Endothelial cell of umbilical vein (primary cell): ENCODE results near the gene AEBP1. TPM values are rescaled to one million over a fixed set of nuclear protein-coding genes. Genes with fewer than 3 reads are reported as not detected.

ENCODE experiments used
- BruUV-seq: library from RNA; stranded (reverse); fragments of 400-500 nt; replicated peaks from 2 replicates; lab custom pipeline; 2021; lab: Mats Ljungman, UMichigan
- CTCF ChIA-PET: fragments of 300-600, 350-600 bp; sonication (Branson Sonifier 250); formaldehyde crosslinking; loops from one replicate; lab custom pipeline; 2021; ENCODE audit warnings: antibody characterized with exemption, inconsistent platforms; lab: Charles Lee
- POLR2A ChIA-PET: fragments of 300-600, 350-600 bp; sonication (Branson Sonifier 250); formaldehyde crosslinking; loops from one replicate; lab custom pipeline; 2021; ENCODE audit warnings: antibody characterized with exemption, inconsistent platforms; lab: Charles Lee
- DNase-seq: peaks from one replicate; pipeline ENCODE4 v3.0.0-alpha.2; 2011; ENCODE audit warnings: low read depth, low spot score
- FAIRE-seq: peaks from 2 replicates; lab custom pipeline; 2011; peaks lifted over from hg19 to GRCh38; lab: Jason Lieb, UNC
- H2AFZ ChIP-seq: 2 replicates; pipeline ENCODE4 v1.6.0; 2012; ENCODE audit warnings: low read depth, low read length, control low read depth, inconsistent platforms
- H3K27ac ChIP-seq: 2 replicates; pipeline ENCODE4 v1.5.1; 2011; ENCODE audit warnings: low read depth, mild to moderate bottlenecking, control low read depth, low read length, moderate library complexity; ENCODE audit not compliant: insufficient read depth
- H3K27me3 ChIP-seq, 2 experiments: 2 replicates each; pipeline versions ENCODE4 v1.6.0 to v1.6.1; 2011; ENCODE audit warnings: low read length in 2 of 2, mixed read lengths in 1 of 2; ENCODE audit not compliant: control insufficient read depth in 2 of 2, insufficient read depth in 2 of 2
- H3K36me3 ChIP-seq, 2 experiments: 2 replicates in 1 of 2; 3 replicates in 1 of 2; pipeline ENCODE4 v1.5.1; 2011; ENCODE audit warnings: low read length in 2 of 2, mild to moderate bottlenecking in 1 of 2, moderate library complexity in 1 of 2; ENCODE audit not compliant: control insufficient read depth in 2 of 2, insufficient read depth in 2 of 2; ENCODE audit errors: extremely low read depth in 1 of 2
- H3K4me1 ChIP-seq: 3 replicates; pipeline ENCODE4 v1.5.1; 2011; ENCODE audit warnings: mild to moderate bottlenecking, low read length; ENCODE audit not compliant: control insufficient read depth, insufficient read depth; ENCODE audit errors: extremely low read depth
- H3K4me2 ChIP-seq: 2 replicates; pipeline ENCODE4 v1.6.1; 2011; ENCODE audit warnings: low read length, control low read depth, mixed read lengths; ENCODE audit not compliant: insufficient read depth
- H3K4me3 ChIP-seq, 3 experiments: fragments of 200-600 bp in 1 of 3; sonication (generic), shearing (Covaris generic) in 1 of 3; replicated peaks in 1 of 3; 2 replicates each; pipeline ENCODE4 v1.5.1; 2011 to 2016; ENCODE audit warnings: control low read depth in 3 of 3, low read length in 3 of 3, mild to moderate bottlenecking in 2 of 3, inconsistent platforms in 1 of 3, low read depth in 1 of 3, moderate library complexity in 1 of 3; ENCODE audit not compliant: insufficient read depth in 1 of 3
- H3K79me2 ChIP-seq: 2 replicates; pipeline ENCODE4 v1.6.0; 2012; ENCODE audit warnings: low read length, inconsistent platforms; ENCODE audit not compliant: control insufficient read depth, insufficient read depth
- H3K9ac ChIP-seq: replicated peaks from 2 replicates; pipeline ENCODE3; 2011; ENCODE audit warnings: low read length, control low read depth; ENCODE audit not compliant: insufficient read depth; ENCODE audit errors: extremely low read depth
- H3K9me1 ChIP-seq: replicated peaks from 3 replicates; pipeline ENCODE4 v1.6.0; 2011; ENCODE audit warnings: mild to moderate bottlenecking, low read length; ENCODE audit not compliant: control insufficient read depth, insufficient read depth; ENCODE audit errors: extremely low read depth
- H3K9me3 ChIP-seq: replicated peaks from 2 replicates; pipeline ENCODE4 v1.5.1; 2012; ENCODE audit warnings: low read length, inconsistent platforms; ENCODE audit not compliant: control insufficient read depth, insufficient read depth
- H4K20me1 ChIP-seq: replicated peaks from 2 replicates; pipeline ENCODE3; 2011; ENCODE audit warnings: mild to moderate bottlenecking, low read length; ENCODE audit not compliant: control insufficient read depth, insufficient read depth; ENCODE audit errors: extremely low read depth
- EZH2 ChIP-seq: IDR thresholded peaks from 2 replicates; pipeline ENCODE4 v1.6.1; 2012; ENCODE audit warnings: borderline replicate concordance, low read depth, mild to moderate bottlenecking, moderate library complexity, low read length, inconsistent platforms; ENCODE audit not compliant: severe bottlenecking
- GATA2 ChIP-seq: IDR thresholded peaks from 2 replicates; pipeline ENCODE4 v1.7.0; 2011; ENCODE audit warnings: low read depth, mild to moderate bottlenecking, moderate library complexity, mixed read lengths, low read length; ENCODE audit not compliant: insufficient read length, insufficient read depth
- POLR2A ChIP-seq: IDR thresholded peaks from 2 replicates; pipeline ENCODE4 v1.6.1; 2012; ENCODE audit warnings: low read depth, mild to moderate bottlenecking, control low read depth, low read length
- POLR2AphosphoS5 ChIP-seq: IDR thresholded peaks from 2 replicates; pipeline ENCODE4 v1.6.1; 2012; ENCODE audit warnings: low read depth, mild to moderate bottlenecking, control low read depth, low read length, moderate library complexity; ENCODE audit not compliant: insufficient read depth
- dilution Hi-C: fragments of 300-500 bp; cut with MboI; formaldehyde crosslinking; loops from one replicate; pipeline ENCODE4 v1.15.0; 2019; ENCODE audit warnings: low sequenced_read_pairs; ENCODE audit not compliant: extremely low pct_ligation_motif_present
- intact Hi-C: fragments of 100-400 bp; cut with micrococcal nuclease; formaldehyde crosslinking; loops from one replicate; pipeline ENCODE4 v1.10.0; 2022
- polyA plus RNA-seq, 4 experiments: library from polyadenylated mRNA; depleted of rRNA in 3 of 4; stranded (reverse) in 3 of 4; unstranded in 1 of 4; fragments of >200 nt; gene quantifications; 2 replicates each; pipeline versions ENCODE4 v1.2.1 to v1.2.3, GENCODE V29; 2011 to 2012; ENCODE audit warnings: missing spikeins in 1 of 4
- total RNA-seq: library from RNA; stranded (reverse); gene quantifications from 2 replicates; pipeline ENCODE4 v1.2.3, GENCODE V29; 2021
- TF ChIP-seq, protein P1 (sequence below), 2 donors: IDR thresholded peaks; 1 replicate in 1 of 2; 2 replicates in 1 of 2; pipeline ENCODE4 v1.5.1; 2011; ENCODE audit warnings: low read length in 2 of 2, mild to moderate bottlenecking in 2 of 2, moderate library complexity in 2 of 2, control low read depth in 1 of 2, inconsistent platforms in 1 of 2, low read depth in 1 of 2; ENCODE audit not compliant: insufficient read depth in 1 of 2; ENCODE audit errors: extremely low read depth in 1 of 2
- TF ChIP-seq, protein P2 (sequence below): IDR thresholded peaks from 2 replicates; pipeline ENCODE4 v1.6.1; 2011; ENCODE audit not compliant: insufficient read depth, insufficient read length

The AEBP1 gene
- total and polyA plus RNA-seq, 2 donors (not counting 3 experiments of a cell fraction or from before 2014, with no cell fraction given) = 20.6 to 48.0 TPM

DNA sequence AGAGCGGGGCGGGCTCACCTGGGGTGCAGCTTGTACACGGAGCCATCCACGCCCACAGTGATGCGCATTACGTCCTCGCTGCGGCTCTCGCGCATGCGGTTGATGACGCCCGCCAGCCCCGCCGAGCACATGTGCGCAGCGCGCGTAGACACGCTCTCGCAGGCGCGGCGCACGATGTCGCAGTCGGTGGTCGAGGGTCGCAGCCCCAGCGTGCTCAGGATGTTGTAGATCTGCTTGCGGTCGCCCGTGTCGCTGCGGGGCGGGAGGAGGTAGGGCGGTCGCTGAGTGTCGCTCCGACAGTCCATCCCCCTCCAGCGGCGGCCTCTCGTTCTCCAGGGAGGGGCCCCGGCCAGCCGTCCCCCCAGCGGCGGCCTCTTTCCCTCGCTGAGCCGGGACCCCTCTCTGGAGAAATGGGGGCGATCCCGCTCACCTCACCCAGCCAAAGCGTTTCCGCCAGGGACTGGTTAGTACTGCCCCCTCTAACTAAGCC lies 41.4 kb downstream of the AEBP1 start:
- Histone ChIP-seq H2AFZ (peak overlapping the region; percentile 15), H3K4me2 (peak overlapping the region; percentile 5), H3K9ac (no peak overlapping the region), H3K36me3 (no peaks in the 10 kb centered on the region), H3K9me1 (no peaks in the 10 kb centered on the region), H3K4me3 (peak overlapping the region in 1 of 3 experiments; percentile 17), H3K27me3 (peaks cover 29% of the 10 kb centered on the region in 2 experiments), H3K9me3 (no peaks in the 10 kb centered on the region), H3K79me2 (no peaks in the 10 kb centered on the region), H4K20me1 (no peaks in the 10 kb centered on the region), H3K4me1 (no peaks in the 10 kb centered on the region), H3K27ac (no peak overlapping the region)
- DNase-seq = no peak
- BruUV-seq = no TSS peak
- FAIRE-seq = no peak
- TF ChIP-seq POLR2A (no peak), GATA2 (no peak), POLR2AphosphoS5 (no peak), EZH2 (peak; percentile 83)
- TF ChIP-seq, protein P1, sequence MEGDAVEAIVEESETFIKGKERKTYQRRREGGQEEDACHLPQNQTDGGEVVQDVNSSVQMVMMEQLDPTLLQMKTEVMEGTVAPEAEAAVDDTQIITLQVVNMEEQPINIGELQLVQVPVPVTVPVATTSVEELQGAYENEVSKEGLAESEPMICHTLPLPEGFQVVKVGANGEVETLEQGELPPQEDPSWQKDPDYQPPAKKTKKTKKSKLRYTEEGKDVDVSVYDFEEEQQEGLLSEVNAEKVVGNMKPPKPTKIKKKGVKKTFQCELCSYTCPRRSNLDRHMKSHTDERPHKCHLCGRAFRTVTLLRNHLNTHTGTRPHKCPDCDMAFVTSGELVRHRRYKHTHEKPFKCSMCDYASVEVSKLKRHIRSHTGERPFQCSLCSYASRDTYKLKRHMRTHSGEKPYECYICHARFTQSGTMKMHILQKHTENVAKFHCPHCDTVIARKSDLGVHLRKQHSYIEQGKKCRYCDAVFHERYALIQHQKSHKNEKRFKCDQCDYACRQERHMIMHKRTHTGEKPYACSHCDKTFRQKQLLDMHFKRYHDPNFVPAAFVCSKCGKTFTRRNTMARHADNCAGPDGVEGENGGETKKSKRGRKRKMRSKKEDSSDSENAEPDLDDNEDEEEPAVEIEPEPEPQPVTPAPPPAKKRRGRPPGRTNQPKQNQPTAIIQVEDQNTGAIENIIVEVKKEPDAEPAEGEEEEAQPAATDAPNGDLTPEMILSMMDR (IDR thresholded peaks at IDR 0.05; ENCODE audit: extremely low read depth in 1 of 2, insufficient read depth in 1 of 2, low read depth in 1 of 2, low read length in 2 of 2) = no peak
- TF ChIP-seq, protein P2, sequence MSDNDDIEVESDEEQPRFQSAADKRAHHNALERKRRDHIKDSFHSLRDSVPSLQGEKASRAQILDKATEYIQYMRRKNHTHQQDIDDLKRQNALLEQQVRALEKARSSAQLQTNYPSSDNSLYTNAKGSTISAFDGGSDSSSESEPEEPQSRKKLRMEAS = peak; percentile 59
- intact Hi-C loops (no loop called here), dilution Hi-C loops (no loop called here)
- CTCF ChIA-PET = interaction anchor here (1.1 kb wide), 1 partner anchor 106 kb away, joined by 3 read pairs; no protein-coding TSS in a partner anchor
- POLR2A ChIA-PET = no interaction called here
